HEK293T (cell line): ENCODE results near the gene EXPH5.

Experiments used
- CTCF ChIA-PET: fragments of 350-600 bp; formaldehyde crosslinking; extraction: SDS; loops from one replicate; lab custom pipeline; 2021; ENCODE audit warnings: antibody characterized with exemption, inconsistent platforms; lab: Yijun Ruan, JAX
- POLR2A ChIA-PET: fragments of 350-600 bp; formaldehyde crosslinking; extraction: SDS; loops from one replicate; lab custom pipeline; 2020; ENCODE audit warnings: antibody characterized with exemption, inconsistent platforms; lab: Yijun Ruan, JAX
- DNase-seq: peaks from one replicate; pipeline ENCODE4 v3.0.0; 2012; ENCODE audit warnings: mixed read lengths; ENCODE audit errors: extremely low spot score
- ARNT ChIP-seq: fragments of 450-650 bp; IDR thresholded peaks from 2 replicates; pipeline ENCODE4 v1.6.1; 2017; ENCODE audit warnings: mild to moderate bottlenecking
- BHLHE40 ChIP-seq: fragments of 450-650 bp; IDR thresholded peaks from 2 replicates; pipeline ENCODE4 v1.6.1; 2016; ENCODE audit warnings: mild to moderate bottlenecking, moderate library complexity, borderline replicate concordance
- CTBP1 ChIP-seq: fragments of 450-650 bp; IDR thresholded peaks from 2 replicates; pipeline ENCODE4 v1.6.1; 2016; ENCODE audit warnings: borderline replicate concordance
- ELF4 ChIP-seq: fragments of 450-650 bp; IDR thresholded peaks from 2 replicates; pipeline ENCODE4 v1.6.1; 2017; ENCODE audit warnings: antibody characterized with exemption
- FOXA1 ChIP-seq: fragments of 450-650 bp; IDR thresholded peaks from 2 replicates; pipeline ENCODE4 v1.6.1; 2016; ENCODE audit warnings: mild to moderate bottlenecking
- FOXK2 ChIP-seq: fragments of 450-650 bp; IDR thresholded peaks from 2 replicates; pipeline ENCODE4 v1.6.1; 2016; ENCODE audit warnings: mild to moderate bottlenecking
- FOXM1 ChIP-seq: fragments of 450-650 bp; IDR thresholded peaks from 2 replicates; pipeline ENCODE4 v1.6.1; 2017; ENCODE audit warnings: mild to moderate bottlenecking, borderline replicate concordance
- HDGF ChIP-seq: fragments of 450-650 bp; IDR thresholded peaks from 2 replicates; pipeline ENCODE4 v1.6.1; 2017; ENCODE audit warnings: antibody characterized with exemption, borderline replicate concordance
- L3MBTL2 ChIP-seq: fragments of 450-650 bp; conservative IDR thresholded peaks from 2 replicates; pipeline ENCODE4 v1.6.1; 2016; ENCODE audit warnings: mild to moderate bottlenecking
- LEF1 ChIP-seq: fragments of 450-650 bp; IDR thresholded peaks from 2 replicates; pipeline ENCODE4 v1.6.1; 2017; ENCODE audit warnings: mild to moderate bottlenecking, borderline replicate concordance
- NFRKB ChIP-seq: fragments of 450-650 bp; IDR thresholded peaks from 2 replicates; pipeline ENCODE4 v1.6.1; 2016; ENCODE audit warnings: mild to moderate bottlenecking, moderate library complexity
- PKNOX1 ChIP-seq: fragments of 450-650 bp; IDR thresholded peaks from 2 replicates; pipeline ENCODE4 v1.6.1; 2016
- SP1 ChIP-seq: fragments of 450-650 bp; IDR thresholded peaks from 2 replicates; pipeline ENCODE4 v1.6.1; 2017
- SUZ12 ChIP-seq: fragments of 450-650 bp; IDR thresholded peaks from 2 replicates; pipeline ENCODE4 v1.6.1; 2016; ENCODE audit warnings: mild to moderate bottlenecking
- TARDBP ChIP-seq: fragments of 450-650 bp; IDR thresholded peaks from 2 replicates; pipeline ENCODE4 v1.6.1; 2016
- ZNF384 ChIP-seq: fragments of 450-650 bp; IDR thresholded peaks from 2 replicates; pipeline ENCODE4 v1.6.1; 2016

EXPH5 gene

GRCh38 chr11:108498046-108498815 lies 95.3 kb downstream of the EXPH5 start, which contains the start of gene POGLUT3:
Gene POGLUT3 (minus strand): TSS chr11:108498384. CDS start chr11:108498366, 18 bp downstream.
- no peak for TF ChIP-seq TARDBP
- TF ChIP-seq FOXK2: no peak
- TF ChIP-seq CTBP1: no peak
- no peak for TF ChIP-seq SUZ12
- no peak for TF ChIP-seq ARNT
- no peak for TF ChIP-seq ELF4
- TF ChIP-seq L3MBTL2: peak; percentile 97
- TF ChIP-seq PKNOX1: no peak
- no peak for TF ChIP-seq LEF1
- TF ChIP-seq FOXM1: peak; percentile 55; the same call in 1 of the 2 replicates
- no peak for TF ChIP-seq SP1
- no peak for TF ChIP-seq FOXA1
- ChIA-PET POLR2A (interaction anchor here (0.5 to 1.6 kb wide), 8 partner anchors 23 to 119 kb away, joined by 3 to 8 read pairs (median 3); partner anchors contain the start of gene C11orf65), CTCF (no interaction called here)
- peak; percentile 75 for DNase-seq

DNA sequence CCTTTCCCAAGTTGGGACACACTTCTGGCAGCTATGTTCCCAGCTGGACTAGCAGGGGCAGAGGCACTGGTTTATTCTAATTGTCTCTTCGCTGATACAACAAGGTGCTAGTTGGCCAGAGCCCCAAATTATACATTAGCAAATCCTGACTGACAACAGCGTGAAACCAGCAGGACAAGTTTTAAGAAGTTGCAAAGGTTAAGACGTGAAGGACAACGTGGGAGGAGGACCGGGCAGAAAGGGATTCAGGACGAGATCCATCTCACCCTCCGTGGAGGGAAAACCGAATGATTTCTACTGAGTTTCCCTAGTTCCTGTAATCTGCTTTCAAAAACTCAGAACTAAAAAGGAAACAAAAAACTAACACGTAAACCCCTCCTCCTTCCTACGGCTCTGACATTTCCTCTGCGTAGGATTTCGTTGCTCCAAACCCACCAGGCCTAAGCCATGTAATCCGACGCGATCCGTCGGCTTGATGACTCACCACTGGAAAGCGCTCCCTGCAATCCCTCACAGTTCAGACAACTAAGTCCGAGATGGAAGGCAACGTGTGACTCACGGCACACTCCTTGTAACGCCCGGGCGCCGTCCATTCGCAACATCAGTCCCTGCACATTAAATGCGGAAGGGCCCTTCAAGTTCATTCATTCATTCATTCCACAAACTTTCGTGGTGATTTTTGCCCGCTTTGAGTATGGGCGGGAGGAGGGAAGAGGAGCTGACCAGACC lies 96.1 kb downstream of the EXPH5 start:
- ChIA-PET CTCF (no interaction called here), POLR2A (interaction anchor here (0.6 to 1.6 kb wide), 9 partner anchors 22 to 120 kb away, joined by 3 to 8 read pairs (median 3); partner anchors contain the start of gene C11orf65)
- peak; percentile 85 for DNase-seq
- TF ChIP-seq L3MBTL2 (peak; percentile 74), PKNOX1 (peak; percentile 62), FOXK2 (no peak), CTBP1 (no peak), ELF4 (peak; percentile 46; the same call in 1 of the 2 replicates)

DNA sequence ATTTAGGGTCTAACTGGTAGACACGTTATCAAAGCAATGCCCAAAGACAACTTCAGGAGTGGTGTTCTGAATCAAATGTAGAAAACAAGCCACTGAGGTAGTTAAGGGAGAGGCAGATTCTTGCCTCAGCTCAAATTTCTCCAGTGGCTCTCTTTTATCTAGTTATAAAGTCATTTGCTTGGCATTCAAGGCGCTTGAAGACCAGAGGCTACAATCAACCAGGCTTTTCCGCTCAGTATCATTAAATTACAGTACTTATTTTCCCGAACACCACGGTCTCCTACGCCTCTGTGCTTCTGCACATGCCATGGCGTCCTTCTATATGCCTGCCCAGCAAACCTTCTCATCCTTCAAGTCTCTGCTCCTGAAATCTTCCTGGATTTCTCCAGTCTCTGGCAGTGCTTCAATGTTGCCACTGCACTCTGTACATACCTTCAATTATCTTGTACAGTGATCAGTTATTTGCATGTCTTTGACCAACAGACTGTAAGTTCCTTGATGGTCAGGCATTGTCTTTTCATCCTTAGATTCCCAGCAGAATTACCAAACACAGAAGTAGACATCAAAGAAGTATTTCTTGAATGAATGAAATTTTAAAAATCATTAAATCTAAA lies 96.8 kb downstream of the EXPH5 start:
- DNase-seq: no peak
- POLR2A ChIA-PET: interaction anchor here (1.2 to 1.5 kb wide), 2 partner anchors 29 to 30 kb away, joined by 3 to 4 read pairs; partner anchors contain the start of gene C11orf65
- TF ChIP-seq BHLHE40 (no peak), LEF1 (no peak), L3MBTL2 (no peak; the same call in 1 of the 2 replicates), SP1 (no peak), TARDBP (no peak), CTBP1 (no peak), ZNF384 (no peak), FOXK2 (no peak)
- CTCF ChIA-PET: no interaction called here

DNA sequence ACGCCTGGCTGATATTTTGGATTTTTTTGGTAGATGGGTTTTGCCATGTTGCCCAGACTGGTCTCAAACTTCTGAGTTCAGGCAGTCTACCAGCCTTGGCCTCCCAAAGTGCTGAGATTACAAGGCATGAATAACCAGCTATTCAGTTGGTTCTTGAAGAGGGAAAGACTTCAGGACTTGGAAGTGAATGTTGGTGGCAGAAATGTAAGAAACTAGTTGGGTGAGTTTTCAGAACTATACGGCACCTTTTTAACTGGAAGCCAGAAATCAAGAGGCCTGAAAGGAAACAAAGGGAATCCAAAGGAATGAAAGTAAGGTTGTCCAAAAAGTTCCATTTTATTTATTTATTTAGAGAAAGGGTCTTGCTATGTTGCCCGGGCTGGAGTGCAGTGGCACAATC lies 98.2 kb downstream of the EXPH5 start:
- POLR2A ChIA-PET: no interaction called here
- no peak for TF ChIP-seq BHLHE40
- no peak for TF ChIP-seq ELF4
- no peak for TF ChIP-seq CTBP1
- TF ChIP-seq LEF1: no peak
- TF ChIP-seq L3MBTL2: no peak
- TF ChIP-seq FOXK2: no peak
- no peak for TF ChIP-seq HDGF
- no peak for TF ChIP-seq FOXM1
- no peak for TF ChIP-seq FOXA1
- no peak for TF ChIP-seq TARDBP
- TF ChIP-seq SP1: no peak
- no peak for TF ChIP-seq NFRKB
- no peak for DNase-seq
- CTCF ChIA-PET: no interaction called here

DNA sequence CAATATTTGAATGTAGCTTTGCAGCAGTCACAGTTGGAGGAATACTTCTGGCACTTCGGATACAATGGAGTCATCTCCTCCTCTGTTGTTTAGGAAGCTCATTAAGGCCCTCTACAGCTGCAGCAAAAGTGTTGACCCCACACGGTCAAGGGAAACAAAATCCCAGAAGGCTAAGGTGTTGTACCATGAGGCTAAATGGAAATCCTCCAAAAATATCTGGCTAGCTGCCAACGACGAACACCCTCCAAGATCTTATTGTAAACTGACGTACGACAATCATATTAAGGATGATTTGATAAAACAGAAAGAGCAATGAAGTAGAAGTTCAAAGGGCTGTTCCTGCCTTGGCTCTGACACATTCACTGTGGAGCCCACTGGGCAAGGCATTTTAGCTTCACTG lies 99.4 kb downstream of the EXPH5 start:
- no peak for DNase-seq
- CTCF ChIA-PET: no interaction called here
- no peak for TF ChIP-seq NFRKB
- POLR2A ChIA-PET: interaction anchor here (0.9 kb wide), 1 partner anchor 27 kb away, joined by 3 read pairs; the partner anchor contains the start of gene C11orf65

DNA sequence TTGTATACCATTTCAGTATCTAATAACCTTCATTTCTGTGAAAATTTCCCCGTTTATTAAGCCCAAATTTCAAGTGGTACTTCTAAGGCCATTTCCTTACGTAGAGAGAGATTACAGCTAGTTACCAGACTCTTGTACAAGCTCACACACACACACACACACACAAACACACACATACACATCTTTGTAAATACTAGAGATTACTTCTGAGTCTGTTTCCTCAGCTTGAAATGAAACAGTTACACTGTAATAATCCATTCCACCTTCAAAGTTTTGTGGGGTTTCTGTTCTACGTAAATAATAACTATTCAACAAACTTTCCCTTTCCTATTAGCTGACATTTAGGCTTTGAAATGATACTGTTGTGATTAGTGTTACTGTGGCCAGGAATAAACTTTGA lies 101.6 kb downstream of the EXPH5 start:
- no peak for DNase-seq
- TF ChIP-seq CTBP1: no peak
- TF ChIP-seq FOXK2: no peak
- no peak for TF ChIP-seq ELF4
- TF ChIP-seq SP1: no peak
- TF ChIP-seq ZNF384: no peak
- TF ChIP-seq HDGF: no peak
- no peak for TF ChIP-seq PKNOX1
- TF ChIP-seq L3MBTL2: no peak
- no peak for TF ChIP-seq NFRKB
- no peak for TF ChIP-seq LEF1
- no peak for TF ChIP-seq ARNT
- TF ChIP-seq FOXA1: no peak
- ChIA-PET CTCF (interaction anchor here (0.5 kb wide), 1 partner anchor 319 kb away, joined by 3 read pairs; no protein-coding TSS in a partner anchor), POLR2A (no interaction called here)
